K562 (cell line): ENCODE measurements around the gene PCDH1. TPM values are rescaled to one million over a fixed set of nuclear protein-coding genes. Genes with fewer than 3 reads are reported as not detected.

Experiments used
- ATAC-seq: fragments of 200-7000 bp; cut with Tn5 transposase; 3 replicates; pipeline ENCODE4 v1.9.1; 2020; ENCODE audit warnings: moderate library complexity
- BruUV-seq: library from RNA; stranded (reverse); fragments of 400-500 nt; replicated peaks from 2 replicates; lab custom pipeline; 2021; lab: Mats Ljungman, UMichigan
- CTCF ChIA-PET: fragments of 300-600 bp; formaldehyde crosslinking; extraction: SDS; loops from one replicate; lab custom pipeline; 2021; ENCODE audit warnings: low intra/inter-chr PET ratio; lab: Yijun Ruan, JAX
- POLR2A ChIA-PET: fragments of 300-600, 350-650 bp; sonication (Branson Sonifier 250); formaldehyde crosslinking; extraction: SDS; loops from one replicate; lab custom pipeline; 2021; ENCODE audit warnings: antibody characterized with exemption, inconsistent platforms; lab: Yijun Ruan, JAX
- DNase-seq, 4 experiments: peaks; one replicate each; pipeline versions ENCODE4 v3.0.0 to v3.0.0-alpha.2; 2011 to 2018; ENCODE audit warnings: low spot score in 3 of 4, mixed read lengths in 3 of 4; ENCODE audit errors: extremely low read depth in 1 of 4
- FAIRE-seq: peaks from 2 replicates; lab custom pipeline; 2011; peaks lifted over from hg19 to GRCh38; lab: Jason Lieb, UNC
- H2AFZ ChIP-seq: 2 replicates; pipeline ENCODE4 v1.6.0; 2011; ENCODE audit warnings: low read depth, low read length, control low read depth, inconsistent platforms
- H3K27ac ChIP-seq: fragments of 200-600 bp; 3 replicates; pipeline ENCODE4 v1.8.0; 2011; ENCODE audit warnings: low read depth, mild to moderate bottlenecking, control low read depth, inconsistent platforms, low read length, moderate library complexity, mixed read lengths; ENCODE audit errors: extremely low read depth
- H3K27me3 ChIP-seq, 2 experiments: fragments of 300-600 bp in 1 of 2; 2 replicates in 1 of 2; 3 replicates in 1 of 2; pipeline versions ENCODE4 v1.6.0 to v1.8.0; 2011; ENCODE audit warnings: inconsistent platforms in 2 of 2, low read length in 2 of 2, mild to moderate bottlenecking in 1 of 2, mixed read lengths in 1 of 2, moderate library complexity in 1 of 2; ENCODE audit not compliant: control insufficient read depth in 2 of 2, insufficient read depth in 2 of 2
- H3K36me3 ChIP-seq: fragments of 300-600 bp; 3 replicates; pipeline ENCODE4 v1.8.0; 2011; ENCODE audit warnings: mild to moderate bottlenecking, low read length, inconsistent platforms; ENCODE audit not compliant: control insufficient read depth, insufficient read depth
- H3K4me1 ChIP-seq, 2 experiments: fragments of 200-600 bp in 1 of 2; replicated peaks in 1 of 2; 2 replicates in 1 of 2; 3 replicates in 1 of 2; pipeline versions ENCODE4 v1.5.1 to v1.8.0; 2011; ENCODE audit warnings: inconsistent platforms in 2 of 2, low read length in 2 of 2, mild to moderate bottlenecking in 1 of 2, mixed read lengths in 1 of 2, moderate library complexity in 1 of 2; ENCODE audit not compliant: control insufficient read depth in 2 of 2, insufficient read depth in 2 of 2
- H3K4me2 ChIP-seq: 2 replicates; pipeline ENCODE4 v1.6.1; 2011; ENCODE audit warnings: low read length, control low read depth, inconsistent platforms, mixed read lengths; ENCODE audit not compliant: insufficient read depth
- H3K4me3 ChIP-seq: fragments of 200-600 bp; sonication (generic), shearing (Covaris generic); 2 replicates; pipeline ENCODE4 v1.5.1; 2016; ENCODE audit warnings: control low read depth, inconsistent platforms
- H3K79me2 ChIP-seq: fragments of 200-600 bp; 3 replicates; pipeline ENCODE4 v1.8.0; 2011; ENCODE audit warnings: low read length, inconsistent platforms; ENCODE audit not compliant: control insufficient read depth, insufficient read depth
- H3K9ac ChIP-seq, 2 experiments: 2 replicates each; pipeline versions ENCODE4 v1.6.0 to v1.6.1; 2011; ENCODE audit warnings: low read depth in 2 of 2, low read length in 2 of 2, control low read depth in 1 of 2, inconsistent platforms in 1 of 2, mild to moderate bottlenecking in 1 of 2, mixed read lengths in 1 of 2; ENCODE audit not compliant: insufficient read depth in 1 of 2
- H3K9me1 ChIP-seq: one replicate; pipeline ENCODE4 v1.6.0; 2011; ENCODE audit warnings: inconsistent platforms, mild to moderate bottlenecking, low read length, moderate library complexity; ENCODE audit not compliant: control insufficient read depth, insufficient read depth
- H3K9me3 ChIP-seq: replicated peaks from 2 replicates; pipeline ENCODE4 v1.5.1; 2011; ENCODE audit warnings: low read depth, low read length, inconsistent platforms; ENCODE audit not compliant: control insufficient read depth, insufficient read depth
- H4K20me1 ChIP-seq: replicated peaks from 2 replicates; pipeline ENCODE4 v1.6.1; 2011; ENCODE audit warnings: low read length, inconsistent platforms, mixed read lengths; ENCODE audit not compliant: control insufficient read depth, insufficient read depth
- DEAF1 ChIP-seq: fragments of 450-650 bp; formaldehyde crosslinking; IDR thresholded peaks from 2 replicates; pipeline ENCODE4 v1.4.0; 2020; ENCODE audit warnings: mild to moderate bottlenecking, moderate library complexity
- KLF6 ChIP-seq: fragments of 250-450 bp; sonication (Bioruptor Pico); IDR thresholded peaks from 2 replicates; pipeline ENCODE4 v1.4.0; 2020; ENCODE audit warnings: mild to moderate bottlenecking, moderate library complexity, borderline replicate concordance
- NKRF ChIP-seq: fragments of 450-650 bp; IDR thresholded peaks from 2 replicates; pipeline ENCODE4 v1.6.1; 2016; ENCODE audit warnings: borderline replicate concordance
- POU5F1 ChIP-seq: fragments of 150-350 bp; IDR thresholded peaks from 2 replicates; pipeline ENCODE4 v1.6.1; 2014; ENCODE audit warnings: borderline replicate concordance, low read length, low read depth, mild to moderate bottlenecking; ENCODE audit not compliant: partially characterized antibody
- PRPF4 ChIP-seq: fragments of 200-400 bp; formaldehyde crosslinking; IDR thresholded peaks from one replicate; pipeline ENCODE4 v1.6.1; 2017; ENCODE audit warnings: low read length, low read depth, mild to moderate bottlenecking; ENCODE audit not compliant: insufficient read depth, poor library complexity, severe bottlenecking
- PTRF ChIP-seq: fragments of 450-650 bp; IDR thresholded peaks from 2 replicates; pipeline ENCODE4 v1.6.1; 2016; ENCODE audit warnings: mild to moderate bottlenecking, missing genetic modification characterization, missing compliant biosample characterization
- RNF219 ChIP-seq: fragments of 250-450 bp; sonication (Bioruptor Pico); IDR thresholded peaks from 2 replicates; pipeline ENCODE4 v1.5.0; 2022; ENCODE audit warnings: mild to moderate bottlenecking
- ZNF212 ChIP-seq: fragments of 450-650 bp; formaldehyde crosslinking; IDR thresholded peaks from 2 replicates; pipeline ENCODE4 v1.4.0; 2020; ENCODE audit warnings: mild to moderate bottlenecking
- ZNF41 ChIP-seq: fragments of 250-450 bp; sonication (Bioruptor Pico); conservative IDR thresholded peaks from 2 replicates; pipeline ENCODE4 v1.4.0; 2020; ENCODE audit warnings: mild to moderate bottlenecking
- in situ Hi-C: fragments of 300-500 bp; cut with MboI; formaldehyde crosslinking; loops from 4 replicates; pipeline ENCODE4 v1.15.0; 2018; ENCODE audit warnings: inconsistent platforms, mixed read lengths
- intact Hi-C: fragments of 100-400 bp; cut with micrococcal nuclease; formaldehyde crosslinking; loops from 2 replicates; pipeline ENCODE4 v1.14.2; 2022
- polyA plus RNA-seq, 8 experiments: library from polyadenylated mRNA; depleted of rRNA in 4 of 8; stranded (reverse) in 5 of 8; unstranded in 3 of 8; fragments of >200 nt; fragmentation: Nextera tagmentation in 2 of 8; fragmentation: Illumina TruSeq in 1 of 8; extraction: Ambion mirVana in 2 of 8; extraction: Trizol in 1 of 8; gene quantifications; 2 replicates each; pipeline versions ENCODE4 v1.2.1 to v1.2.3, GENCODE V29; 2011 to 2014; ENCODE audit warnings: inconsistent platforms in 1 of 8, missing spikeins in 1 of 8
- total RNA-seq, 7 experiments: library from RNA; depleted of rRNA in 6 of 7; stranded (reverse); fragments of >200 nt in 6 of 7; fragmentation: Illumina TruSeq in 2 of 7; extraction: Trizol in 2 of 7; gene quantifications; 2 replicates each; pipeline versions ENCODE4 v1.2.1 to v1.2.3, GENCODE V29; 2011 to 2021; ENCODE audit warnings: low replicate concordance in 1 of 7

The PCDH1 gene
- total and polyA plus RNA-seq, 9 of the 15 experiments (the other 6 are each of a cell fraction or from before 2014, with no cell fraction given) = 0.11 to 3.6 (median 1.9) TPM; not detected in 1

- H3K9ac ChIP-seq = no peak overlapping the region
- H3K4me2 ChIP-seq = no peak overlapping the region
- DNase-seq (no peak), ATAC-seq (no peak), FAIRE-seq (no peak)
- 0 out of 2 replicates have a peak, but pooled peaks cover 4% of the 10 kb centered on the region for H4K20me1 ChIP-seq
- no peaks in the 10 kb centered on the region for H3K9me1 ChIP-seq
- H3K27me3 ChIP-seq = peaks cover 2 to 11% of the 10 kb centered on the region in 2 experiments; a peak in 3 of 5 replicates
- TF ChIP-seq PTRF (tag) (no peak), POU5F1 (no peak), DEAF1 (CRISPR knock-in tag) (no peak), PRPF4 (no peak), ZNF212 (CRISPR knock-in tag) (no peak), ZNF41 (CRISPR knock-in tag) (no peak), KLF6 (CRISPR knock-in tag) (no peak), RNF219 (no peak), NKRF (no peak)
- H3K4me3 ChIP-seq = no peak overlapping the region
- ChIA-PET CTCF (interaction anchor here (1.0 kb wide), 1 partner anchor 149 kb away, joined by 3 read pairs; no protein-coding TSS in a partner anchor), POLR2A (interaction anchor here (0.5 to 1.2 kb wide), 6 partner anchors 9 to 148 kb away, joined by 3 to 5 read pairs (median 3); partner anchors contain the start of gene ARAP3)
- no peaks in the 10 kb centered on the region for H3K9me3 ChIP-seq
- BruUV-seq = no TSS peak
- in situ Hi-C loops = loop anchor here (10.0 kb wide), 1 partner anchor 110 kb away; no protein-coding TSS in a partner anchor
- no peak overlapping the region for H2AFZ ChIP-seq
- no peaks in the 10 kb centered on the region for H3K79me2 ChIP-seq
- peaks cover 6% of the 10 kb centered on the region in 2 experiments for H3K4me1 ChIP-seq
- no peak overlapping the region for H3K27ac ChIP-seq
- H3K36me3 ChIP-seq = no peaks in the 10 kb centered on the region
- intact Hi-C loops = loop anchor here (2.0 to 10.0 kb wide), 2 partner anchors 122 to 150 kb away; partner anchors contain the start of gene RNF14
Observed at GRCh38 chr5:141815051-141815795, 63.0 kb downstream of the PCDH1 start.
